H9 (cell line): ENCODE measurements around the gene PIP5K1C. TPM values are rescaled to one million over a fixed set of nuclear protein-coding genes. Genes with fewer than 3 reads are reported as not detected.

Experiments used
- DNase-seq: peaks from one replicate; pipeline ENCODE4 v3.0.0-alpha.2; 2017
- H2AFZ ChIP-seq: one replicate; pipeline ENCODE4 v1.6.1; 2013; ENCODE audit warnings: mild to moderate bottlenecking, low read length, control low read depth, moderate library complexity
- H2AK5ac ChIP-seq: 2 replicates; pipeline ENCODE4 v1.6.1; 2013; ENCODE audit warnings: low read length, control low read depth, mixed read lengths; ENCODE audit not compliant: insufficient read length
- H2BK120ac ChIP-seq: one replicate; pipeline ENCODE4 v1.6.1; 2013; ENCODE audit warnings: low read depth, mild to moderate bottlenecking, low read length, control low read depth, inconsistent platforms; ENCODE audit not compliant: poor library complexity, severe bottlenecking
- H2BK12ac ChIP-seq: 2 replicates; pipeline ENCODE4 v1.6.1; 2013; ENCODE audit warnings: low read length, control low read depth, mixed read lengths, low read depth; ENCODE audit not compliant: insufficient read length
- H2BK15ac ChIP-seq: 2 replicates; pipeline ENCODE4 v1.6.1; 2013; ENCODE audit warnings: low read depth, low read length, control low read depth
- H2BK20ac ChIP-seq: one replicate; pipeline ENCODE4 v1.6.1; 2013; ENCODE audit warnings: low read depth, mild to moderate bottlenecking, low read length, control low read depth, inconsistent platforms; ENCODE audit not compliant: poor library complexity, severe bottlenecking
- H2BK5ac ChIP-seq: 2 replicates; pipeline ENCODE4 v1.6.1; 2013; ENCODE audit warnings: low read length, control low read depth, mixed read lengths; ENCODE audit not compliant: insufficient read length
- H3K14ac ChIP-seq: 2 replicates; pipeline ENCODE4 v1.6.1; 2013; ENCODE audit warnings: low read length, control low read depth; ENCODE audit not compliant: insufficient read depth
- H3K18ac ChIP-seq: 2 replicates; pipeline ENCODE4 v1.6.1; 2013; ENCODE audit warnings: low read depth, mild to moderate bottlenecking, mixed read lengths, low read length, control low read depth; ENCODE audit not compliant: insufficient read length
- H3K23ac ChIP-seq: 2 replicates; pipeline ENCODE4 v1.6.1; 2013; ENCODE audit warnings: low read length, control low read depth, mixed read lengths, low read depth; ENCODE audit not compliant: insufficient read length
- H3K23me2 ChIP-seq: 2 replicates; pipeline ENCODE4 v1.6.1; 2013; ENCODE audit warnings: low read depth, mild to moderate bottlenecking, mixed read lengths, low read length, control low read depth; ENCODE audit not compliant: insufficient read length, poor library complexity, severe bottlenecking
- H3K27ac ChIP-seq: 2 replicates; pipeline ENCODE4 v1.5.1; 2013; ENCODE audit warnings: low read length, control low read depth, mixed read lengths, low read depth; ENCODE audit not compliant: insufficient read length
- H3K27me3 ChIP-seq: 2 replicates; pipeline ENCODE4 v1.6.1; 2013; ENCODE audit warnings: low read length, control low read depth, inconsistent platforms; ENCODE audit not compliant: insufficient read depth
- H3K4ac ChIP-seq: 2 replicates; pipeline ENCODE4 v1.6.1; 2013; ENCODE audit warnings: low read depth, mild to moderate bottlenecking, control low read depth, inconsistent platforms, low read length, moderate library complexity
- H3K4me1 ChIP-seq: 2 replicates; pipeline ENCODE4 v1.6.1; 2013; ENCODE audit warnings: low read length, control low read depth, inconsistent platforms; ENCODE audit not compliant: insufficient read depth
- H3K4me2 ChIP-seq: 2 replicates; pipeline ENCODE4 v1.6.1; 2013; ENCODE audit warnings: low read length, control low read depth, mixed read lengths; ENCODE audit not compliant: insufficient read length, insufficient read depth
- H3K56ac ChIP-seq: 2 replicates; pipeline ENCODE4 v1.6.1; 2013; ENCODE audit warnings: low read depth, mild to moderate bottlenecking, mixed read lengths, low read length, control low read depth; ENCODE audit not compliant: insufficient read length
- H3K79me1 ChIP-seq: 2 replicates; pipeline ENCODE4 v1.6.1; 2013; ENCODE audit warnings: low read depth, mild to moderate bottlenecking, moderate library complexity, low read length, control low read depth, inconsistent platforms; ENCODE audit not compliant: insufficient read depth, poor library complexity, severe bottlenecking
- H3K79me2 ChIP-seq: 2 replicates; pipeline ENCODE4 v1.6.1; 2013; ENCODE audit warnings: low read length, control low read depth, inconsistent platforms; ENCODE audit not compliant: insufficient read depth
- H3K9ac ChIP-seq: 2 replicates; pipeline ENCODE4 v1.6.1; 2013; ENCODE audit warnings: low read length, control low read depth, mixed read lengths; ENCODE audit not compliant: insufficient read length; ENCODE audit errors: extremely low read depth
- H3K9me3 ChIP-seq: one replicate; pipeline ENCODE4 v1.6.1; 2013; ENCODE audit warnings: low read depth, low read length, inconsistent platforms; ENCODE audit not compliant: control insufficient read depth
- H3T11ph ChIP-seq: one replicate; pipeline ENCODE4 v1.6.1; 2013; ENCODE audit warnings: mild to moderate bottlenecking, low read length, control low read depth, inconsistent platforms
- H4K20me1 ChIP-seq: one replicate; pipeline ENCODE4 v1.6.1; 2013; ENCODE audit not compliant: control insufficient read depth, insufficient read length, insufficient read depth
- H4K5ac ChIP-seq: 2 replicates; pipeline ENCODE4 v1.6.1; 2013; ENCODE audit warnings: low read depth, mild to moderate bottlenecking, mixed read lengths, low read length, control low read depth; ENCODE audit not compliant: insufficient read length
- H4K8ac ChIP-seq: replicated peaks from 2 replicates; pipeline ENCODE4 v1.6.1; 2013; ENCODE audit warnings: low read length, control low read depth, mixed read lengths, low read depth; ENCODE audit not compliant: insufficient read length
- H4K91ac ChIP-seq: 2 replicates; pipeline ENCODE4 v1.6.1; 2013; ENCODE audit warnings: low read depth, mild to moderate bottlenecking, moderate library complexity, mixed read lengths, low read length, control low read depth; ENCODE audit not compliant: insufficient read length
- H3K27ac Mint-ChIP-seq, 3 experiments: 2 replicates in 2 of 3; 3 replicates in 1 of 3; pipeline ENCODE4 v1.8.0; 2020 to 2021; ENCODE audit warnings: mixed read lengths in 3 of 3, mild to moderate bottlenecking in 1 of 3, moderate library complexity in 1 of 3
- H3K27me3 Mint-ChIP-seq: 2 replicates; pipeline ENCODE4 v1.8.0; 2021; ENCODE audit warnings: low read depth, mild to moderate bottlenecking, moderate library complexity, mixed read lengths
- H3K36me3 Mint-ChIP-seq, 3 experiments: 2 replicates in 2 of 3; 3 replicates in 1 of 3; pipeline ENCODE4 v1.8.0; 2020 to 2021; ENCODE audit warnings: low read depth in 3 of 3, mixed read lengths in 3 of 3; ENCODE audit not compliant: insufficient read depth in 1 of 3
- H3K4me1 Mint-ChIP-seq, 2 experiments: 2 replicates each; pipeline ENCODE4 v1.8.0; 2020; ENCODE audit warnings: mixed read lengths in 2 of 2
- H3K4me3 Mint-ChIP-seq, 2 experiments: 2 replicates in 1 of 2; 3 replicates in 1 of 2; pipeline ENCODE4 v1.8.0; 2020 to 2021; ENCODE audit warnings: mild to moderate bottlenecking in 2 of 2, mixed read lengths in 2 of 2, moderate library complexity in 1 of 2
- H3K9me3 Mint-ChIP-seq, 2 experiments: 2 replicates in 1 of 2; 3 replicates in 1 of 2; pipeline ENCODE4 v1.8.0; 2020; ENCODE audit warnings: mild to moderate bottlenecking in 2 of 2, mixed read lengths in 2 of 2, moderate library complexity in 1 of 2
- WGBS: extraction: QIAGEN DNeasy Blood & Tissue Kit; methylation state at CpG from one replicate; pipeline ENCODE4 v1.1.7; 2013; ENCODE audit warnings: missing lambda C conversion rate, low lambda C conversion rate, mixed read lengths; ENCODE audit not compliant: insufficient read length; ENCODE audit errors: extremely low coverage; 5-methylcytosine and 5-hydroxymethylcytosine counted together
- total RNA-seq: library from RNA; stranded (reverse); gene quantifications from 2 replicates; pipeline ENCODE4 v1.2.1, GENCODE V29; 2021
- TF ChIP-seq, protein P1 (sequence below): fragments of 200-600 bp; sonication (generic); conservative IDR thresholded peaks from 3 replicates; pipeline ENCODE4 v1.8.0; 2021; ENCODE audit warnings: antibody characterized with exemption, mild to moderate bottlenecking

Gene PIP5K1C
- total RNA-seq, 1 experiment from 2014 or later, result 41.7 TPM

DNA sequence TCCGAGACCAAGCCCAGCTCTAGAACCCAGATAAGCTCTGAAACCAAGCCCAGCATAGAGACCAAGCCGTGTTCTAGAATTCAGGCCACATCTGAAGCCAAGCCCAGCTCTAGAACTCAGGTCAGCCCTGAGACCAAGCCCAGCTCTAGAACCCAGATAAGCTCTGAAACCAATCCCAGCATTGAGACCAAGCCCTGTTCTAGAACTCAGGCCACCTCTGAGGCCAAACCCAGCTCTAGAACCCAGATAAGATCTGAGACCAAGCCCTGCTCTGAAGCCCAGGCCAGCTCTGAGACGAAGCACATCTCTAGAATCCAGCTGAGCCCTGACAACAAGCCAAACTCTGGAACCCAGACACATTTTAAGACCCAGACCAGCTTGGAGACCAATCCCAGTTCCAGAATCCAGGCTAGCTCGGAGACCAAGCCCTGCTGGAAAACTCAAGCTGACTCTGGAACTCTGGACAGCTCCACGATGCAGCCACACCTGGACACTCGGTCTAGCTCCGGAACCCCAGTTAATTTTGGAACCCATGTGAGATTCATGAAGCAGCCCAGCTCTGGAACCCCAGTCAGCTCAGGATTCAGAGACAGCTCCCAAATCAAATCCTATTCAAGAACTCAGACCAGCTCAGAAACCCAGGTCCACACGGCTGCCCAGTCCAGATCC, 109.1 kb downstream of the PIP5K1C start:
- H3K9me3 ChIP-seq, result no peaks in the 10 kb centered on the region
- peaks cover 4% of the 10 kb centered on the region; the same call in 1 of the 2 replicates for H3K27me3 ChIP-seq
- no peak overlapping the region for H3K56ac ChIP-seq
- no peak overlapping the region for H2BK5ac ChIP-seq
- H2BK12ac ChIP-seq, result no peak overlapping the region
- H3K27ac Mint-ChIP-seq, result no peak overlapping the region
- no peak overlapping the region for H3K23ac ChIP-seq
- no peak overlapping the region for H3K9ac ChIP-seq
- no peak overlapping the region for H4K91ac ChIP-seq
- TF ChIP-seq, protein P1, sequence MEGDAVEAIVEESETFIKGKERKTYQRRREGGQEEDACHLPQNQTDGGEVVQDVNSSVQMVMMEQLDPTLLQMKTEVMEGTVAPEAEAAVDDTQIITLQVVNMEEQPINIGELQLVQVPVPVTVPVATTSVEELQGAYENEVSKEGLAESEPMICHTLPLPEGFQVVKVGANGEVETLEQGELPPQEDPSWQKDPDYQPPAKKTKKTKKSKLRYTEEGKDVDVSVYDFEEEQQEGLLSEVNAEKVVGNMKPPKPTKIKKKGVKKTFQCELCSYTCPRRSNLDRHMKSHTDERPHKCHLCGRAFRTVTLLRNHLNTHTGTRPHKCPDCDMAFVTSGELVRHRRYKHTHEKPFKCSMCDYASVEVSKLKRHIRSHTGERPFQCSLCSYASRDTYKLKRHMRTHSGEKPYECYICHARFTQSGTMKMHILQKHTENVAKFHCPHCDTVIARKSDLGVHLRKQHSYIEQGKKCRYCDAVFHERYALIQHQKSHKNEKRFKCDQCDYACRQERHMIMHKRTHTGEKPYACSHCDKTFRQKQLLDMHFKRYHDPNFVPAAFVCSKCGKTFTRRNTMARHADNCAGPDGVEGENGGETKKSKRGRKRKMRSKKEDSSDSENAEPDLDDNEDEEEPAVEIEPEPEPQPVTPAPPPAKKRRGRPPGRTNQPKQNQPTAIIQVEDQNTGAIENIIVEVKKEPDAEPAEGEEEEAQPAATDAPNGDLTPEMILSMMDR, result no peak
- H3K4me1 ChIP-seq, result no peaks in the 10 kb centered on the region; the same call in 1 of the 2 replicates
- H3T11ph ChIP-seq, result no peak overlapping the region
- H3K79me1 ChIP-seq, result no peaks in the 10 kb centered on the region
- no peak overlapping the region for H2BK15ac ChIP-seq
- no peak overlapping the region for H4K5ac ChIP-seq
- no peak for DNase-seq
- H3K4me1 Mint-ChIP-seq, result no peaks in the 10 kb centered on the region
- no peak overlapping the region for H3K4me3 Mint-ChIP-seq
- H3K9me3 Mint-ChIP-seq, result peaks cover 13 to 17% of the 10 kb centered on the region in 2 experiments
- H3K4me2 ChIP-seq, result no peak overlapping the region
- no peaks in the 10 kb centered on the region for H3K23me2 ChIP-seq
- no peak overlapping the region for H3K4ac ChIP-seq
- no peak overlapping the region for H2AFZ ChIP-seq
- H3K27ac ChIP-seq, result no peak overlapping the region
- no peak overlapping the region for H3K18ac ChIP-seq
- no peaks in the 10 kb centered on the region for H4K20me1 ChIP-seq
- WGBS, result no CpG with 5 or more reads among the region's 8 CpGs
- H3K14ac ChIP-seq, result no peak overlapping the region
- no peaks in the 10 kb centered on the region for H3K79me2 ChIP-seq
- H4K8ac ChIP-seq, result no peak overlapping the region
- H3K36me3 Mint-ChIP-seq, result no peaks in the 10 kb centered on the region; a peak in 1 of 7 replicates
- peaks cover 70% of the 10 kb centered on the region for H3K27me3 Mint-ChIP-seq
- H2BK120ac ChIP-seq, result no peak overlapping the region
- H2AK5ac ChIP-seq, result no peak overlapping the region
- H2BK20ac ChIP-seq, result no peak overlapping the region
